Activated T-cell treated with anti-CD3 and anti-CD28 coated beads for 24 hours (primary cell): ENCODE data around the gene MRTFA.

Experiments used
- DNase-seq: peaks from one replicate; pipeline ENCODE4 v3.0.0-alpha.2; 2020; ENCODE audit warnings: low read depth

Gene MRTFA

DNA sequence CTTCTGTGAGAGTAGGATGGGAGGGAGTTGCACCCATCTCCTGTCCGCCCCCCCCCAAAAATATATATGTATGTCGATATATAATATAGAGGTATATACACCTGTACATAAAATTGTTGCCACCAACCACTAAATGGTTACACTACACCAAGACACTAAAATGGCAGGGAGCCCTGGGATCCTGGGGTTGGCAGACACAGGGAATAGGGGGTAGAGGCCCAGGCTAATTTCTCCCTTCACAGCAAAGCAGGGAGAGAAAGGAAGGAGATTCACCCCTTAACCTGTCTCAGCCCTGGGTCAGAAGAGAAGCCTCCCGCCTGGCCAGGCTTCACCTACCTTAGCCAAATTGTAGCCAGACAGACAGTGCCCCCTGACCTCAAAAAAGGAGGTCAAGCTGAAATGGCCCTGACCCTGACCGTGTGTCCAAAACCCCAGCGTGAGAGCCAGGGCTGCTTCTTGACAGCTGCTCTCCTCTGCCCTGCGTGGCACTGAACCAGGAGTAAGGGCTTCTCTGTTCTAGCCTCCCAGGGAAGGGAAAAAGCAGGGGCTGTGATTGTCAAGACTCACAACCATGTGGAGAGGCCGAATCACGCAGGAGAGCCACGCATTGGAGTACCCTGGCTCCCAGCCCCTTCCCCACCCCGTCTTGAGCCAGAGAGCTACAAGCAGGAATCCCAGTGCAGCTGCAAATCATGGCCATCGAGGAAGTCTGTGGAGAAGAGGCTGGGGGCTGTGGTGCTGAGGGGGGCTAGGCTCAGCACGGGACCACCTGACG lies 225.6 kb downstream of the MRTFA start:
- no peak for DNase-seq

DNA sequence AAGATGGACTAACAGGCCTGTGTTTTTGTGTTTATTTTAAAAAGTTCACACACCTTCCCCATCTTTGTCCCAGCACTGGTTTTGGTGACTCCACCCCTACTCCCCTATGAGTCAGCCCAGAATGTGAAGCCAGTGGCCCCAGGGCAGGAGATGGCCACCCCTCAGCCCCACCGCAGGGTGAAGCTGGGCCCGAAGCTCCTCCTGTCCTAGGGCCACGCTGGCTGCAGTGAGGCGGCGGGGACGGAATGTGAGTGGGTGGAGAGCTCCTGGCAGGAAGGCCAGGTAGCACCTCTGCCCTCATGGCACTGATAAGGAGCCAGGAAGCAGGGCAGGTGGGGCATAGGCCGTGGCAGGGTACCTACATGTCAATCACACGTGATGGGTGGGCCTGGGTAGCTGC lies 226.2 kb downstream of the MRTFA start:
- DNase-seq: no peak

DNA sequence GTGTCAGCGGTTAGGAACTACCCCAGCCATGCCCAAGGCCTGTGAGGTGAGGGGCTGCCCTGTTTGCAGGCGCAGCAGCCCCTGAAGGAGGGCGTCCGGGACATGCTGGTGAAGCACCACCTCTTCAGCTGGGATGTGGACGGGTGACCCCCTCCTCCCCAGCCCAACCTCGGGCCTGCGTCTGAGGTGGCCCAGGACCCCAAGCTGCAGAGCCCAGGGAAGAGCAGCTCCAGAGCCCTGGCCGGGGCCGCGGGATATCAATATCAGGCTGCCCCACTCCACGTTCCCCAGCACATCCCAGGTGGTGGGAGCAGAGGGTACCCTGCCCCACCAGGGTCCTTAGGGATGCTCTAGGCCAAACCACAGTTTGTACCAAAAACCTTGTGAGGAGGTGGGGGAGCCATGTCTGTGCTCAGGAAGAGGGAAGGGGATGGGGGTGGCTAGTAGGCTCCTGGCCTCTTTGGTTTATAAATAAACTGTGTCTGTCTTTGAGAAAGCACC lies 226.9 kb downstream of the MRTFA start:
- no peak for DNase-seq

DNA sequence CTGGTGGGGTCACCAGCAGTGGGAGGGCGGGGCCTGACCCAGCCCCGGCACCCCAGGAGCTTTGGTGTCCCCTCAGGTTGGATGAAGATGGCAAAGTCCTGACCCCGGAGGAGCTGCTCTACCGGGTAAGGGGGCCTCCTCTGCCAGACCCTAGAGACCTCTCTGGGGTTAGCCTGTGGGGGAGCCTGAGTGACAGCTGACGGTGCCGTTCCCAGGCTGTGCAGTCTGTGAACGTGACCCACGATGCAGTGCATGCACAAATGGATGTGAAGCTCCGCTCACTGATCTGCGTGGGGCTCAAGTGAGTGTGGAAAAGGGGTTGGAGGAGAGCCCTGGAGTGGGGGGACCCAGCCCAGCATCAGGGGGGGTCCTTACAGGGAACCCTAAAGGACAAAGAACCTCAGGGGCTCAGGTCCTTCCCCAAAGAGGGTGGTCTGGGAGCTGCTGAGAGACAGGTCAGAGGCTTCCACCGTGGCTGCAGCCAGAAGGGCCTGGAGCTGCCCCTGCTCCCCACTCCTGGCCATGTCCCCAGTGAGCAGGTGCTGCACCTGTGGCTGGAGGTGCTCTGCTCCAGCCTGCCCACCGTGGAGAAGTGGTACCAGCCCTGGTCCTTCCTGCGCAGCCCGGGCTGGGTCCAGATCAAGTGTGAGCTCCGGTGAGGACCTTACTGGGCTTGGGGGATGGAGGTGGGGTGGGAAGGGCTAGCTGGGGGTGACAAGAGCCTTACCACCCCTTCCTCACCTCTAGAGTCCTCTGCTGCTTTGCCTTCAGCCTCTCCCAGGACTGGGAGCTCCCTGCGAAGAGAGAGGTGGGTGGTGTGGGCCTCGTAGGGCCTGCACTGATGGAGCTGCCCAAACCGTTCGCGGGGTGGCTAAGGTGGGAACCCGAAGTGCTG lies 227.6 kb downstream of the MRTFA start:
- DNase-seq: no peak

DNA sequence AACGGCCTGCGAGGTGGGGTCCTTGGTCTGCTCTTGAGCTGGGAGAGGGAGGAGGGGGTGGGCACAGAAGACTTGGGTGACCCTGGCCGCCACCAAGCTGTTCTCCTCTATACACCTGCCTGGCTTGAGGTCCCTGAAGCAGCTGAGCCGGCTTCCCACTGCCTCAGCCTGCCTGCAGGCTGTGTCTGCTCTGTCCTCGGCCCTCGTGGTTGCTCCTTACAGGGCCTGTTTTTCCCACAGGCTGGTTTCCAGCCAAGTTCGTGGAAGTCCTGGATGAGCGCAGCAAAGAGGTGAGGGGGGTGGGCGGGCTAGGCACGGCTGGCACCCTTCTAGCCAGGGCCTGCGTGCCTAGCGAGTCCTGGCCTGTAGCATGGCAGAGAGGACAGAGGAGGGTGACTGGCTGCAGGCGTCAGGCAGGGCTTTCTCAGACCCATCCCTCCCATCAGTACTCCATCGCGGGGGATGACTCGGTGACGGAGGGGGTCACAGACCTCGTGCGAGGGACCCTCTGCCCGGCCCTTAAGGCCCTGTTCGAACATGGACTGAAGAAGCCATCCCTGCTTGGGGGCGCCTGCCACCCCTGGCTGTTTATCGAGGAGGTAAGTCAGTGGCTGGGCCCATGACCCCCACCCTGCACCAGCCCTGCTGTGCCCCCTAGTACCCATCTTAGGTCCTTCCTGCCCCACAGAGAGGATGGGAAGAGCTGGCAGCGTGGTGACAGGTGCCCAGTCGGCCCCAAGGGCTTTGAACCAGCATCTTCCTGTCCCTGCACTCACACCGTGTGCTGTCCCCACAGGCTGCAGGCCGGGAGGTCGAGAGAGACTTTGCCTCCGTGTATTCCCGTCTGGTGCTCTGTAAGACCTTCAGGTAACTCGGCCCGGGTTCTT lies 228.4 kb downstream of the MRTFA start:
- no peak for DNase-seq

DNA sequence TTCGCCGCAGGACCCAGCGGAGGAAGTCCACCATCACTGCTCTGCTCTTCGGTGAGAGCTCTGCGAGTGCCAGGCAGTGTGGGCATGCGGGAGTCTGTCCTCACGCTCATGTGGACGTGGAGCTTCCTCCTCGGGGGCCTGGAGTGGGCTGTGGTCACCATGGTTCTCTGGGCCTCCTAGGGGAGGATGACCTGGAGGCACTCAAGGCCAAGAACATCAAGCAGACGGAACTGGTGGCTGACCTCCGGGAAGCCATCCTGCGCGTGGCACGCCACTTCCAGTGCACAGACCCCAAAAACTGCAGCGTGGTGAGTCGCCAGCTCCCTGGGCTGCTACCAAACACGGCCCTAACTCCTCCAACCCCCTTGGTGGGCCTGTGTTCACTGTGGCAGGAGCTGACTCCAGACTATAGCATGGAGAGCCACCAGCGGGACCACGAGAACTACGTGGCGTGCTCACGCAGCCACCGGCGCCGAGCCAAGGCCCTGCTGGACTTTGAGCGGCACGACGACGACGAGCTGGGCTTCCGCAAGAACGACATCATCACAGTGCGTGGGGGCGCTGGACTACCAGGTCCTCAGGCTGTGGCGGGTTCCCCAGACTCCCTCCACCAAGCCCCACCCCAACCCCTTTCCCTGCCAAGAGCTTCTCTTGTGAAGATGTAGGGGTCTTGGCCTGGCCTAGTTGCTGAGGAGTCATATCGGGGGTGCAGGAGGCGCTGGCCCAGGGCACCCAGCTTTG lies 229.3 kb downstream of the MRTFA start:
- no peak for DNase-seq

DNA sequence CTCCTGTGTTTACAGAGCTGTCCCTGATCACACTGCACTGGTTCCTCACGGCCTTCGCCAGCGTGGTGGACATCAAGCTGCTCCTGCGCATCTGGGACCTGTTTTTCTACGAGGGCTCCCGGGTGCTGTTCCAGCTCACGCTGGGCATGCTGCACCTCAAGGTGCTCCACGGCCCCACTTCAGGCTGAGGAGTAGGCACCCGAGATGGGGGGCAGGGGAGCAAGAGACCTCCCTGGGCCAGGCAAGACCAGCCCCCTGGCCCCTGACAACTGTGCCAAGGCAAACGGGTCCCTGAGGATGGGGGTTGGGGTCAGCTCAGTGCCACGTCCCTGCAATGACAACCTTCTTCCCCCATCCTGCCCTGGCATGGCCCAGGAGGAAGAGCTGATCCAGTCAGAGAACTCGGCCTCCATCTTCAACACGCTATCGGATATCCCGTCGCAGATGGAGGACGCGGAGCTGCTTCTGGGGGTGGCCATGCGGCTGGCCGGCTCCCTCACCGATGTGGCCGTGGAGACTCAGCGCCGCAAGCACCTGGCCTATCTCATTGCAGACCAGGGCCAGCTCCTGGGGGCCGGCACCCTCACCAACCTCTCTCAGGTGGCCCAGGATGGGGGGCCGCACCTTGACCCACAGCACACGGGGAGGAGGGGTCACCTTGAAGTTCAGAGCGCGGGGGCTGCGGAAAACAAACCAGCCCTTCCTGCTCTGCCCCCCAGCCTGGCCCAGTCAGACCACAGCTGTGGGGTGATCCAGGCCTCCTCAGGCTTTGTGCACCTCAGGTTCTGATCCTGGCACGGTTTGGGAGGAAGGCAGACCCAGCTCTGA lies 230.2 kb downstream of the MRTFA start:
- no peak for DNase-seq

DNA sequence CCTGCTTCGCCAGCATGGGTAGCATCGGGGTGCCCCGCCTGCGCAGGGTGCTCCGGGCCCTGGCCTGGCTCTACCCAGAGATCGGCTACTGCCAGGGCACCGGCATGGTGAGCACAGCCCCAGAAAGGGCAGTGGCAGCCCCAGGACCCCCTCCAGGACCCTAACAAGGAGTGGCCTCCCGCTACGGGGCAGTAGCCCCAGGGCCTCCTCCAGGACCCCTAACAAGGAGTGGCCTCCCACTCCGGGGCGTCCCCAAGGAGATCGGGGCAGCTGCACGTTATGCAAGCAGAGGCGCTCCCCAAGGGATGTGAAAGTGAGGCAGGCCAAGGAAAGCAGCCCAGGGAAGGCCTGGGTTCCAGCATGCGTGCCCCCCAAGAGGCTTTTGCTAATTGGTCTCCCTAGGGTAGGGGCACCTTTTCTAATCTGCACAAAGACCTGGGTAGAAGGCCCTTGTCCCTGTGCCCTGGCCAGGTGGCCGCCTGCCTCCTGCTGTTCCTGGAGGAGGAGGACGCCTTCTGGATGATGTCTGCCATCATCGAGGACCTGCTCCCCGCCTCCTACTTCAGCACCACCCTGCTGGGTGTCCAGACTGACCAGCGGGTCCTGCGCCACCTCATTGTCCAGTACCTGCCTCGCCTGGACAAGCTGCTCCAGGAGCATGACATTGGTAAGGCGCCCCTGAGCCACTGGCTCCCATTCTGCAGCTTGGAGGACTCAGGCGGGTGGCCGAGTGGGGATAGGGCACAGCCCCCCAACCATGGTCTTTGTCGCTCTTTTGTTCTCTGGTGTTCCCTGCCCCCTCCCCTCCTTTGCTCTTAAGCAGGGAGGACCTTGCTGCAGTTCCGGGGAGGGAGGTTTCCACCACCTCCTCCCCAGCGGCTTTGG lies 231.1 kb downstream of the MRTFA start:
- DNase-seq: no peak

DNA sequence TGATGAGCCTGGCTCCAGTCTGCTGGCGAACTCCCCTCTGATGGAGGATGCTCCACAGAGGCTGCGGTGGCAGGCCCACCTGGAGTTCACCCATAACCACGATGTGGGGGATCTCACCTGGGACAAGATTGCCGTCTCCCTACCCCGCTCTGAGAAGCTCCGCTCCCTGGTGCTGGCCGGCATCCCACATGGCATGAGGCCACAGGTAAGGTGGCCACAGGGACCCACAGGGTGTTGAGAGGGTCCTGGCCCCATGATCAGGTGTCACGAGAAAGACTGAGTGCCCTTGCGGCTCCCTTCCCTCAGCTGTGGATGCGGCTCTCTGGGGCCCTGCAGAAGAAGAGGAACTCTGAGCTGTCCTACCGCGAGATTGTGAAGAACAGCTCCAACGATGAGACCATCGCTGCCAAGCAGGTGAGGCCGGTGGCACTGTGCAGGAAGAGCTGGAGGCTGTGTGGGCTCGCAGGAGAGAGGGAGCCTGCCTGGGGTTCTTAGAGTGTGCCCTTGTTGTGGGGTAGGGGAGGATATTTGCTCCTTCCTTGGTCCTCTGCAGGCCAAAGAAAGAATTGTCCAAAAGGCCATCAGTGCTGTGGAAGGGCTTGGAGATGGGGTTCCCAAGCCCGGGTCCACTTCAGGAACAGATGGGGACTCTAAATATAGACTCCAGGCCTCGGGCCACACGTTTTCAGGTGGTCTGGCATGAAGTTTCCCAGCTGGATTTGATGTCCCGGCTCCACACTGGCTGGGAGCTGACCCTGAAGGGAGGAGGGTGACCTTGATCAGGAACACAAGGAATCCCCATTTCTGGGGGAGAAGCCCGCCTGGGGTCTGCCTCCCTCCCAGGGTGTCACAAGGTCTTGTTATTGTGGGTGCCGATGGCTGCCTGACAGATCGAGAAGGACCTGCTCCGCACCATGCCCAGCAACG lies 232.0 kb downstream of the MRTFA start:
- DNase-seq: no peak

DNA sequence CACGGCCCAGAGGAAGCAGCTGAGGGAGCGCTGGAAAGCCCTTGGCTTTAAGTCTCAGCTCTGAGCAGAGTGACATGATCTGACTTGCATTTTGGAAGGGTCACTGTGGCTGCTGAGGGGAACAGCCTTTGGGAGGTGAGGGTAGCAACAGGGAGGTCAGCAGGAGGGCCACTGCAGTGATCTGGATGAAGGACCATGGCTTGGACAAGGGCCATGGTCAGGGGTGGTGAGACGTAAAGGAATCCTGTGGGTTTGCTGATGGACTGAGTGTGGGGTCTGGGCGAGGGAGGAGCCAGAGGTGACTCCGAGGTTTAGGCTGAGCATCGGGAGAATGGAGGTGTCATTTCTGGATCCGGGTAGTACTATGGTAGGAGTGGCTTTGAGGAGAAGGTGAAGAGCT lies 232.9 kb downstream of the MRTFA start:
- no peak for DNase-seq

DNA sequence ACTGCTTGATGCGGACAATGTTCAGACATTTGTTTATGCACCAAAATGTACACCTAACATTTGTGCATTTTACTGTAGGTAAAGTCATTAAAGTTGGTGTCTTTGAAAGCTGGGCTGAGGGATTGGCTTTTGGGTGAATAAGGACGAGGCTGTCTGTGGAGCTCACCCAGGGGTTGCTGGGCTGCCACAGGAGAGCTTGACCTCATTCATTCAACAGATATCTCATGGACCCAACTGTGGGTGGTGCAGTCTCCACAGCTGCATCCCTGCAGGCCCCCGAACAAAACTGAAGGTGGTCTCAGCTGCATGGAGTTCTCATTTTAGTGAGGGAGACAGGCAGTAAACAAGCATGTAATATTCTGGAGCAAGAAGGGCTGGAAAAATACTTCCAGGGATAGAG lies 233.4 kb downstream of the MRTFA start:
- no peak for DNase-seq

DNA sequence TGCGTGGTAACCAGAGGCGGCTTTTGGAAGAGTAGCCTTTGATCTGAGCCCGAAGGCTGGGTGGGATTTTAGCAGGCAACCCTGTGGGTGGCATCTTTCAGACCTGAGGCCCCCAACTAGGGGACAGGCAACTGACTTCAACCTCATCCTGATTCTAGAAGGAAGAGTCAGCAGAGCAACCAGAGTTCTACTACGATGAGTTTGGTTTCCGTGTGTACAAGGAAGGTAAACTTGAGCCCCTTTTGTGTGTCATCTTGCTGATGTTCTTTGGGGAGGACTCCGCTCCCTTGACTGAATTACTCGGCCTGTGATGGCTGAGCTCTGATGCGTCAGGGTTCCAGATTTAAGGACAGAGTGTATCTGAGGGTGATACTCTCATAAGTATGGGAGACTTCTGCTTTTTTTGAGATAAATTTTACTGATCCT lies 234.5 kb downstream of the MRTFA start:
- DNase-seq: no peak

DNA sequence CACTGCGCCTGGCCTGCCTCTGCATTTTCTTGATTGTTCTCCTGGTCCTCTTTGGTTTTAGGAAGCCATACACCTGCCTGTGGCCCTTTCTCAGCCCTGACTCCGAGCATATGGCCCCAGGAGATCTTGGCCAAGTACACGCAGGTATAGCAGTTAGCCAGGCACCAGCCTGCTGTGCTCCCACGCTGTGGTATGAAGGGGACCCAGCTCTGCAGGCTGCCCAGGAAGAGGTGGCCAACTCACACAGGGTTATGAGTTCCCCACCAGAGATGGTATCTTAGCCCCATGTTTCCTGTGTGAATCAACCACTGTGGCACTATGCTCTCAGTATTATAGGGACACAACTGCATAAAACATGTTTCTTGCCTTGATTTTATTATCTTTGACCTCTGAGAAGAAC lies 235.0 kb downstream of the MRTFA start:
- peak; percentile 39 for DNase-seq

DNA sequence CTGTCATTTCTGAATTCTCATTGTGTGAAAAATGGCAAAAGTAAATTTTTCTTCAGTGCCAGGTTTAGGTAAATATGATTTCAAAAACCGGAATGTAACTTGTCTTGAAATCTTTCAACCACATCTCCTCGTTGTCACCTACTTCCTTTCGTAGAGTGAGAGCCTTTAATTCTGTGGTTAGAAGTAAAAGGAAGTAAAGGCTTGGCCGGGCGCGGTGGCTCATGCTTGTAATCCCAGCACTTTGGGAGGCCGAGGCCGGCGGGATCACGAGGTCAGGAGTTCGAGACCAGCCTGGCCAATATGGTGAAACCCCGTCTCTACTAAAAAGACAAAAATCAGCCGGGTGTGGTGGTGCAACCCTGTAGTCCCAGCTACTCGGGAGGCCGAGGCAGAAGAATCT lies 236.4 kb downstream of the MRTFA start:
- no peak for DNase-seq

DNA sequence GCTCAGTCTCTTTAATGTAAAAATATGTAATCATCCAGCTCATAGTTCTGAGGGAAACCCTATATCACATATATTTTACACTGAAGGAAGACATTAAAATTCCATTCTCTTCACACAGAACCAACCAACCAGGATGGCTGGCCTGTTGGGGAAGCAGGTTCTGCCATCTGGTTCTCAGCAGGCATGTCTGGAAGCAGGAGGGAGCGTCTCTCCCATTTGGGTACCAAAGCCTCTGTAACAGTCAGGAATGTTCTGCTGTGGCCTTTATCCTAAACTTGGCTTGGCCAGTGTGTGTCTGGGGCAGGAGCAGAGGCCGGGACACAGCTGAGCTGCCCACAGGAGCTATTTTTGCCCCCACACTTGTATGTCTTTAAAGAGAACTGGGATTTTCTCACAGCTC lies 236.9 kb downstream of the MRTFA start:
- DNase-seq: no peak

DNA sequence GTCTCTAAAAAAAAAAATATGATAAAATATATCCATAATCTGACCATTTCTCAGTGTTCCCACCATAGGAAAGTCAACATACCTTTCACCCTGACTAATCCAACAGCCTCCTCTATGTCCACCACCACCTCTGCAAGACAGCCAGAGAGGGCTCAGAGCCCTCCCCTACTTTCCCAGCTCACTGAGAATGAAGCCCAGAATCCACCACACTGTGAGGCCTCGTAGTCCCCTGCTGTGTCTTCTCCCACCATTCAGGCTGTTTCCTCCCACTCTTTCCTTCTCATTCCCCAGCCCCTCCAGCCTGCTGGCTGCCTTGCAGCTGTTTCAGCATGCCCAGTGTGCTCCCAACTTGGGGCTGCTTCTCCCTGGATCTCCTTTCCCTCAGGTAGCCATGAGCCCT lies 239.1 kb downstream of the MRTFA start:
- DNase-seq: no peak

DNA sequence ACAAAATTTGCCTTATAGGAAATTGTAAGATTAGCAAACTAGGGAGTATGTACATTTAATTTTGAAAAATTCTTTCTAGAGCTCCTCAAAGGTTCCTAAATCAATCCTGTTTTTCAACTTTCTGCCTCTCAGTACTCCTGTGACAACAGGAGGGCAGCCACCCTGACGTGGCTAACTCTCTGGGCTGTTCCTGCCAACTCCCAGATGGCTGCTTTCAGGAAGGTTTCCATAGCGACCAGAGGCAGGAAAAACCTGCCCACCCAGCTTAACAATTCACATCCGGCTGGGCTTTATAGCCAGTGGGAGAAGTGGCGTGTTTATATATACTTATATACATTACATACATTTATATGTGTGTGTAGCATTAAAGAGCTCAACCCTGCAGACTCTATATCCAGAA lies 239.6 kb downstream of the MRTFA start:
- DNase-seq: no peak

DNA sequence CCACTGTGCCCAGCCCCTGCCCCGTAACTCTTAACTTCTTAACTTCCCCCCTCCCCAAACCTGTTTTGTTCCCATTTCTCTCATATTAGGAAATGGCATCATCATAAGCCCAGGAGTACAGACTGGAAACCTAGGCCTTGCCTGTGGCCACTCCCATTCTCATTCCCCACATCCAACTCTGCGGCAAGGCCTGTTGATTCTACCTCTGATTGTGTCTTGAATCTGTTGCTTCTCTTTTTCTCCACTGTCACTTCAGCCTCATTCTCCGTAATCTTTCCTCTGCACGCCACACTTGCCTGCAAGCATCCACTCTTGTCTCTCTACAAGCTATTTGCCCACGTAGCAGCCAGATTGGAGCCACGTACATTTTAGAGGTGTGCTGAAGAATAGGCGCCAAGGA lies 240.9 kb downstream of the MRTFA start:
- DNase-seq: no peak
